Breast epithelium (tissue), 3 donors: Measurements from ENCODE around the gene PLPP7.

Experiments used
- POLR2A ChIP-seq: fragments of 450-650 bp; IDR thresholded peaks from one replicate; pipeline ENCODE4 v1.6.1; 2016; ENCODE audit warnings: antibody characterized with exemption, mild to moderate bottlenecking, moderate library complexity
- TF ChIP-seq, protein P1 (sequence below), 3 donors: fragments of 450-650 bp; IDR thresholded peaks; one replicate each; pipeline ENCODE4 v1.5.1; 2016 to 2017; ENCODE audit warnings: antibody characterized with exemption in 3 of 3, mild to moderate bottlenecking in 3 of 3, moderate library complexity in 3 of 3

DNA sequence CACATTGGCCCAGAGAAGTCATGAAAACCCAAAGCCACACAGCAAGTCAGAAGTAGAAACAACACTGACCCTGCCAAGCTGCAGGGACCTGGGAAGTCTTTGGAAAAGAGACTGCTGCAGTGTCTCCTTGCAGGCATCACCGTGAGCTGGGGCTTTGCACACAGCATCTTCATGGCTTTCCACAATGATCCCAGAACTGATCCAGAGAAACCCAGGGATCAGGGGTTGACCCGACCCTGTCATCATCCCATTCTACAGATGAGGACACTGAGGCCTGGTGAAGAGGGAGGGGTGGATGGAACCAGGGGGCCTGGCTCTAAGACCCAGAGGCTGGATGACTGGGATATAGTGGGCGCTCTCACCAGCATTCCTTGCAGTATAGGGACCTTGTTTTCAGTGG lies 8.9 kb upstream of the PLPP7 start:
- TF ChIP-seq, protein P1, sequence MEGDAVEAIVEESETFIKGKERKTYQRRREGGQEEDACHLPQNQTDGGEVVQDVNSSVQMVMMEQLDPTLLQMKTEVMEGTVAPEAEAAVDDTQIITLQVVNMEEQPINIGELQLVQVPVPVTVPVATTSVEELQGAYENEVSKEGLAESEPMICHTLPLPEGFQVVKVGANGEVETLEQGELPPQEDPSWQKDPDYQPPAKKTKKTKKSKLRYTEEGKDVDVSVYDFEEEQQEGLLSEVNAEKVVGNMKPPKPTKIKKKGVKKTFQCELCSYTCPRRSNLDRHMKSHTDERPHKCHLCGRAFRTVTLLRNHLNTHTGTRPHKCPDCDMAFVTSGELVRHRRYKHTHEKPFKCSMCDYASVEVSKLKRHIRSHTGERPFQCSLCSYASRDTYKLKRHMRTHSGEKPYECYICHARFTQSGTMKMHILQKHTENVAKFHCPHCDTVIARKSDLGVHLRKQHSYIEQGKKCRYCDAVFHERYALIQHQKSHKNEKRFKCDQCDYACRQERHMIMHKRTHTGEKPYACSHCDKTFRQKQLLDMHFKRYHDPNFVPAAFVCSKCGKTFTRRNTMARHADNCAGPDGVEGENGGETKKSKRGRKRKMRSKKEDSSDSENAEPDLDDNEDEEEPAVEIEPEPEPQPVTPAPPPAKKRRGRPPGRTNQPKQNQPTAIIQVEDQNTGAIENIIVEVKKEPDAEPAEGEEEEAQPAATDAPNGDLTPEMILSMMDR (IDR thresholded peaks at IDR 0.05) = no peak
- no peak for TF ChIP-seq POLR2A
